K562 (cell line): ENCODE measurements around the gene DTL. TPM values are rescaled to one million over a fixed set of nuclear protein-coding genes. Genes with fewer than 3 reads are reported as not detected.
A peak's percentile ranks its signal among the peaks of the same experiment; 100 is the strongest.

Experiments used
- C11orf30 ChIP-seq: fragments of 450-650 bp; IDR thresholded peaks from 2 replicates; pipeline ENCODE4 v1.6.1; 2016; ENCODE audit warnings: low read depth, mild to moderate bottlenecking
- CBX8 ChIP-seq: fragments of 200-600 bp; sonication (generic); IDR thresholded peaks from 2 replicates; pipeline ENCODE4 v1.6.1; 2012; ENCODE audit warnings: borderline replicate concordance, mixed run types, low read depth, mild to moderate bottlenecking, moderate library complexity, mixed read lengths, low read length, control low read depth, inconsistent platforms; ENCODE audit not compliant: poor library complexity, severe bottlenecking; ENCODE audit errors: extremely low read depth
- CHD2 ChIP-seq: IDR thresholded peaks from 2 replicates; pipeline ENCODE4 v1.6.1; 2011; ENCODE audit warnings: low read depth, low read length
- CREM ChIP-seq: IDR thresholded peaks from 2 replicates; pipeline ENCODE4 v1.6.1; 2014; ENCODE audit warnings: antibody characterized with exemption, low read depth
- EP300 ChIP-seq: IDR thresholded peaks from 2 replicates; pipeline ENCODE4 v1.6.1; 2012; ENCODE audit warnings: low read length, improper control_type of control experiment
- FOXA3 ChIP-seq, 2 experiments: fragments of 450-650 bp in 1 of 2; sonication (generic) in 1 of 2; formaldehyde crosslinking; IDR thresholded peaks in 1 of 2; conservative IDR thresholded peaks in 1 of 2; 2 replicates each; pipeline versions ENCODE4 v1.4.0 to v1.8.0; 2020 to 2022; ENCODE audit warnings: mild to moderate bottlenecking in 2 of 2, missing genetic modification reagents in 1 of 2
- KHSRP ChIP-seq: fragments of 450-650 bp; IDR thresholded peaks from 2 replicates; pipeline ENCODE4 v1.6.1; 2017
- MAFK ChIP-seq: IDR thresholded peaks from 2 replicates; pipeline ENCODE4 v1.6.1; 2011; ENCODE audit warnings: low read length, improper control_type of control experiment
- MCM3 ChIP-seq: fragments of 450-650 bp; IDR thresholded peaks from 2 replicates; pipeline ENCODE4 v1.6.1; 2016
- NBN ChIP-seq: fragments of 450-650 bp; IDR thresholded peaks from 2 replicates; pipeline ENCODE4 v1.6.1; 2016; ENCODE audit warnings: low read depth, mild to moderate bottlenecking
- PML ChIP-seq: IDR thresholded peaks from 2 replicates; pipeline ENCODE4 v1.6.1; 2012; ENCODE audit warnings: low read length, inconsistent platforms
- PRPF4 ChIP-seq: fragments of 200-400 bp; formaldehyde crosslinking; IDR thresholded peaks from one replicate; pipeline ENCODE4 v1.6.1; 2017; ENCODE audit warnings: low read length, low read depth, mild to moderate bottlenecking; ENCODE audit not compliant: insufficient read depth, poor library complexity, severe bottlenecking
- PTRF ChIP-seq: fragments of 450-650 bp; IDR thresholded peaks from 2 replicates; pipeline ENCODE4 v1.6.1; 2016; ENCODE audit warnings: mild to moderate bottlenecking, missing genetic modification characterization, missing compliant biosample characterization
- PYGO2 ChIP-seq: fragments of 450-650 bp; IDR thresholded peaks from 2 replicates; pipeline ENCODE4 v1.6.1; 2016; ENCODE audit warnings: mild to moderate bottlenecking, missing genetic modification characterization, moderate library complexity, missing compliant biosample characterization
- RBM22 ChIP-seq: fragments of 200-400 bp; formaldehyde crosslinking; IDR thresholded peaks from 2 replicates; pipeline ENCODE4 v1.6.1; 2018; ENCODE audit warnings: low read length, low read depth; ENCODE audit not compliant: poor library complexity, severe bottlenecking
- SIN3A ChIP-seq, 2 experiments: fragments of 150-350 bp in 1 of 2; IDR thresholded peaks; 2 replicates each; pipeline ENCODE4 v1.6.1; 2011 to 2016; ENCODE audit warnings: borderline replicate concordance in 2 of 2, low read depth in 2 of 2, low read length in 2 of 2, mild to moderate bottlenecking in 2 of 2, moderate library complexity in 2 of 2; ENCODE audit not compliant: control insufficient read depth in 1 of 2
- TAF15 ChIP-seq: fragments of 200-400 bp; formaldehyde crosslinking; IDR thresholded peaks from 2 replicates; pipeline ENCODE4 v1.6.1; 2017; ENCODE audit warnings: mild to moderate bottlenecking, low read depth, low read length, moderate library complexity
- U2AF1 ChIP-seq: fragments of 200-400 bp; formaldehyde crosslinking; optimal IDR thresholded peaks from 2 replicates; pipeline ENCODE3; 2017; ENCODE audit warnings: mild to moderate bottlenecking, low read depth, low read length, moderate library complexity
- ZBTB49 ChIP-seq: sonication (generic); formaldehyde crosslinking; IDR thresholded peaks from 2 replicates; pipeline ENCODE4 v1.8.0; 2022; ENCODE audit warnings: missing genetic modification reagents, mild to moderate bottlenecking, borderline replicate concordance
- ZNF12 ChIP-seq: sonication (generic); formaldehyde crosslinking; IDR thresholded peaks from 2 replicates; pipeline ENCODE4 v1.4.0; 2020; ENCODE audit warnings: mild to moderate bottlenecking, missing genetic modification reagents
- ZNF408 ChIP-seq: fragments of 250-450 bp; sonication (Bioruptor Pico); IDR thresholded peaks from 2 replicates; pipeline ENCODE4 v1.4.0; 2020; ENCODE audit warnings: low read depth, mild to moderate bottlenecking, moderate library complexity
- polyA plus RNA-seq, 8 experiments: library from polyadenylated mRNA; depleted of rRNA in 4 of 8; stranded (reverse) in 5 of 8; unstranded in 3 of 8; fragments of >200 nt; fragmentation: Nextera tagmentation in 2 of 8; fragmentation: Illumina TruSeq in 1 of 8; extraction: Ambion mirVana in 2 of 8; extraction: Trizol in 1 of 8; gene quantifications; 2 replicates each; pipeline versions ENCODE4 v1.2.1 to v1.2.3, GENCODE V29; 2011 to 2014; ENCODE audit warnings: inconsistent platforms in 1 of 8, missing spikeins in 1 of 8
- total RNA-seq, 7 experiments: library from RNA; depleted of rRNA in 6 of 7; stranded (reverse); fragments of >200 nt in 6 of 7; fragmentation: Illumina TruSeq in 2 of 7; extraction: Trizol in 2 of 7; gene quantifications; 2 replicates each; pipeline versions ENCODE4 v1.2.1 to v1.2.3, GENCODE V29; 2011 to 2021; ENCODE audit warnings: low replicate concordance in 1 of 7
- TF ChIP-seq, protein P1 (sequence below): sonication (generic); IDR thresholded peaks from 2 replicates; pipeline ENCODE4 v1.6.1; 2016
- TF ChIP-seq, protein P2 (sequence below): fragments of 450-650 bp; IDR thresholded peaks from 2 replicates; pipeline ENCODE4 v1.7.0; 2016; ENCODE audit warnings: borderline replicate concordance

Gene DTL
- total and polyA plus RNA-seq, 9 of the 15 experiments (the other 6 are each of a cell fraction or from before 2014, with no cell fraction given): 38.3 to 81.0 (median 63.2) TPM

DNA sequence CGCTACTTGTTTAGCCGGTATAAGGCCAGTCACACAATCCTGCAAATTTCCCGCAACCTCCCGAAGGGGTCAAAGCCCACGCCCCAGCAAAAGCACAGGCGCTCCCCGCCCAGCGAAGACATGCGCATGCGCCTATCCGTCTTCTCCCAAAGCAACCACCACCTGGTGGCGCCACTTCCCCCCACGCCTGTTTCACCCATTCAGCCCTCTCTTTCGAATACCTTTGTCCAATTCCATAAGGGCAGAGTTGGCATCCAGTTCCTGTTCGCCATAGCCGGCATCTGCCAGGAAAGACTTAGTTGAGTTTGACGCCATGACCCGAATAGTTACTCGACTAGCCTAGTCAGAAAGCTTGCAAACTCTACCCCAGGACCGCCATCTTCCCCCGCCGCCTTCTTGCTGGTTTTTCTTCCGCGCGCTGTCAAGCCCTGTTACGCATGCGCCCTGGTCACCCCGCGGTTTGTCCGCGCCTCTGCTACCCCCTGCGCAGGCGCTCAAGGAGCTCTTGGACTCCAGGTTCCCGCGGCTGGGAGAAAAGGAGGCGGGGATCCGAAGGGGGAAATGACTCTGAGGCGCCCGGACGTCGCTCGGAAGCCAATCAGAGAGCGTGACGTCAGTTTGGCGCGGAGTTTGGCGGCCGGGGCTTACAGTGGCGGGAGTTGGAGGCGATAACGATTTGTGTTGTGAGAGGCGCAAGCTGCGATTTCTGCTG is at the start of gene DTL, which contains the start of gene INTS7 (continued):
- peak; percentile 93 for TF ChIP-seq PML
- TF ChIP-seq CHD2: no peak
- TF ChIP-seq PRPF4: no peak
- TF ChIP-seq CBX8: no peak
- no peak for TF ChIP-seq FOXA3 (CRISPR knock-in tag; conservative IDR thresholded peaks at IDR 0.05 in 1 of 2, IDR thresholded peaks at IDR 0.05 in 1 of 2)
- TF ChIP-seq KHSRP: peak; percentile 72; the same call in 1 of the 2 replicates
- peak; percentile 88 for TF ChIP-seq C11orf30
- no peak for TF ChIP-seq PTRF
- TF ChIP-seq, protein P1, sequence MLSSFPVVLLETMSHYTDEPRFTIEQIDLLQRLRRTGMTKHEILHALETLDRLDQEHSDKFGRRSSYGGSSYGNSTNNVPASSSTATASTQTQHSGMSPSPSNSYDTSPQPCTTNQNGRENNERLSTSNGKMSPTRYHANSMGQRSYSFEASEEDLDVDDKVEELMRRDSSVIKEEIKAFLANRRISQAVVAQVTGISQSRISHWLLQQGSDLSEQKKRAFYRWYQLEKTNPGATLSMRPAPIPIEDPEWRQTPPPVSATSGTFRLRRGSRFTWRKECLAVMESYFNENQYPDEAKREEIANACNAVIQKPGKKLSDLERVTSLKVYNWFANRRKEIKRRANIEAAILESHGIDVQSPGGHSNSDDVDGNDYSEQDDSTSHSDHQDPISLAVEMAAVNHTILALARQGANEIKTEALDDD: no peak
- TF ChIP-seq CREM: peak; percentile 98
- TF ChIP-seq, protein P2, sequence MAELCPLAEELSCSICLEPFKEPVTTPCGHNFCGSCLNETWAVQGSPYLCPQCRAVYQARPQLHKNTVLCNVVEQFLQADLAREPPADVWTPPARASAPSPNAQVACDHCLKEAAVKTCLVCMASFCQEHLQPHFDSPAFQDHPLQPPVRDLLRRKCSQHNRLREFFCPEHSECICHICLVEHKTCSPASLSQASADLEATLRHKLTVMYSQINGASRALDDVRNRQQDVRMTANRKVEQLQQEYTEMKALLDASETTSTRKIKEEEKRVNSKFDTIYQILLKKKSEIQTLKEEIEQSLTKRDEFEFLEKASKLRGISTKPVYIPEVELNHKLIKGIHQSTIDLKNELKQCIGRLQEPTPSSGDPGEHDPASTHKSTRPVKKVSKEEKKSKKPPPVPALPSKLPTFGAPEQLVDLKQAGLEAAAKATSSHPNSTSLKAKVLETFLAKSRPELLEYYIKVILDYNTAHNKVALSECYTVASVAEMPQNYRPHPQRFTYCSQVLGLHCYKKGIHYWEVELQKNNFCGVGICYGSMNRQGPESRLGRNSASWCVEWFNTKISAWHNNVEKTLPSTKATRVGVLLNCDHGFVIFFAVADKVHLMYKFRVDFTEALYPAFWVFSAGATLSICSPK: no peak
- TF ChIP-seq PYGO2: no peak
- no peak for TF ChIP-seq TAF15
- TF ChIP-seq SIN3A (IDR thresholded peaks at IDR 0.05; ENCODE audit: borderline replicate concordance in 2 of 2, control insufficient read depth in 1 of 2, low read depth in 2 of 2, low read length in 2 of 2): peak; percentile 92 to 94; a peak in 3 of 4 replicates
- no peak for TF ChIP-seq EP300
- no peak for TF ChIP-seq RBM22
- no peak for TF ChIP-seq MCM3
- TF ChIP-seq ZNF12 (CRISPR knock-in tag): peak; percentile 92
- no peak for TF ChIP-seq ZNF408
- 0 out of 2 replicates have a peak, but pooled peaks have one; percentile 4 for TF ChIP-seq MAFK
- TF ChIP-seq NBN: peak; percentile 98
- no peak for TF ChIP-seq ZBTB49 (CRISPR knock-in tag)
- no peak for TF ChIP-seq U2AF1
